GM04504 (cell line): Measurements from ENCODE around the gene ZCCHC24.

Experiments
- DNase-seq: peaks from one replicate; pipeline ENCODE4 v3.0.0-alpha.2; 2012; ENCODE audit warnings: low read depth

Gene ZCCHC24

GRCh38 chr10:79361726-79362397, 83.6 kb downstream of the ZCCHC24 start:
- DNase-seq: no peak

- no peak for DNase-seq
Observed at GRCh38 chr10:79360499-79361342, 84.7 kb downstream of the ZCCHC24 start.

- no peak for DNase-seq
Observed at GRCh38 chr10:79359816-79360498, 85.5 kb downstream of the ZCCHC24 start.

GRCh38 chr10:79358811-79359210, 86.6 kb downstream of the ZCCHC24 start:
- no peak for DNase-seq

- no peak for DNase-seq
Observed at GRCh38 chr10:79357180-79357579, 88.2 kb downstream of the ZCCHC24 start.

- no peak for DNase-seq
Observed at GRCh38 chr10:79356104-79356503, 89.3 kb downstream of the ZCCHC24 start.

- no peak for DNase-seq
Observed at GRCh38 chr10:79355420-79356017, 89.9 kb downstream of the ZCCHC24 start.

- no peak for DNase-seq
Observed at GRCh38 chr10:79354615-79355014, 90.8 kb downstream of the ZCCHC24 start.

- DNase-seq: no peak
Observed at GRCh38 chr10:79354141-79354540, 91.3 kb downstream of the ZCCHC24 start.

- DNase-seq: no peak
Observed at GRCh38 chr10:79353726-79354125, 91.7 kb downstream of the ZCCHC24 start.

- DNase-seq: no peak
Observed at GRCh38 chr10:79353000-79353406, 92.4 kb downstream of the ZCCHC24 start.

GRCh38 chr10:79352035-79352877, 93.2 kb downstream of the ZCCHC24 start:
- no peak for DNase-seq

GRCh38 chr10:79351332-79351731, 94.1 kb downstream of the ZCCHC24 start:
- DNase-seq: no peak

- no peak for DNase-seq
Observed at GRCh38 chr10:79350407-79351154, 94.8 kb downstream of the ZCCHC24 start.

- DNase-seq: no peak
Observed at GRCh38 chr10:79349766-79350406, 95.5 kb downstream of the ZCCHC24 start.

- DNase-seq: no peak
Observed at GRCh38 chr10:79349072-79349491, 96.3 kb downstream of the ZCCHC24 start.

- no peak for DNase-seq
Observed at GRCh38 chr10:79348640-79348988, 96.8 kb downstream of the ZCCHC24 start.

- no peak for DNase-seq
Observed at GRCh38 chr10:79347894-79348639, 97.4 kb downstream of the ZCCHC24 start.

- peak; percentile 80 for DNase-seq
Observed at GRCh38 chr10:79347226-79347893, 98.1 kb downstream of the ZCCHC24 start, which contains the start of gene PPIF. TSS of gene PPIF (plus strand) at chr10:79347469. CDS start at chr10:79347549, 80 bp downstream.
